Astrocyte of the cerebellum (primary cell): Measurements from ENCODE around the gene COLEC12.

Experiments used
- DNase-seq: peaks from one replicate; pipeline ENCODE4 v3.0.0-alpha.2; 2011; ENCODE audit warnings: low read depth
- H3K4me3 ChIP-seq: 2 replicates; pipeline ENCODE4 v1.5.1; 2011; ENCODE audit warnings: mild to moderate bottlenecking, low read depth, low read length, moderate library complexity
- in situ Hi-C: cut with HindIII; loops from 2 replicates; pipeline ENCODE4 v1.10.0; 2017; ENCODE audit warnings: low sequenced_read_pairs
- TF ChIP-seq, protein P1 (sequence below): IDR thresholded peaks from 2 replicates; pipeline ENCODE4 v1.5.1; 2012; ENCODE audit warnings: low read length, low read depth, moderate library complexity, mild to moderate bottlenecking; ENCODE audit errors: missing control alignments

COLEC12 gene

DNA sequence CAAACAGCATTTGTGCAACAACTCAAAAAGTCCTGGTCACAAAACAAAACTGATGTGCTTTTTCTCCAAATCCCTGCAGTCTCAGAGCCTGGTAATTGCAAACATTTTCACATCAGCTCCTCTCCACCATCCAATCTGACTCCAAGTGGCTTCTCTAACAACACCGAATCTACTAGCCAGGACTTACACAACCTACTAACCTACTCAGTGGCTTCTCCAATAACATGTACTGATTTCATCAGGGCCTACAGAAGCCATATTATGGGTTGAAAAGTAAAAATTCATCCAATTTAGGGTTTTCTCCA lies 104.3 kb downstream of the COLEC12 start:
- no peak for DNase-seq
- TF ChIP-seq, protein P1, sequence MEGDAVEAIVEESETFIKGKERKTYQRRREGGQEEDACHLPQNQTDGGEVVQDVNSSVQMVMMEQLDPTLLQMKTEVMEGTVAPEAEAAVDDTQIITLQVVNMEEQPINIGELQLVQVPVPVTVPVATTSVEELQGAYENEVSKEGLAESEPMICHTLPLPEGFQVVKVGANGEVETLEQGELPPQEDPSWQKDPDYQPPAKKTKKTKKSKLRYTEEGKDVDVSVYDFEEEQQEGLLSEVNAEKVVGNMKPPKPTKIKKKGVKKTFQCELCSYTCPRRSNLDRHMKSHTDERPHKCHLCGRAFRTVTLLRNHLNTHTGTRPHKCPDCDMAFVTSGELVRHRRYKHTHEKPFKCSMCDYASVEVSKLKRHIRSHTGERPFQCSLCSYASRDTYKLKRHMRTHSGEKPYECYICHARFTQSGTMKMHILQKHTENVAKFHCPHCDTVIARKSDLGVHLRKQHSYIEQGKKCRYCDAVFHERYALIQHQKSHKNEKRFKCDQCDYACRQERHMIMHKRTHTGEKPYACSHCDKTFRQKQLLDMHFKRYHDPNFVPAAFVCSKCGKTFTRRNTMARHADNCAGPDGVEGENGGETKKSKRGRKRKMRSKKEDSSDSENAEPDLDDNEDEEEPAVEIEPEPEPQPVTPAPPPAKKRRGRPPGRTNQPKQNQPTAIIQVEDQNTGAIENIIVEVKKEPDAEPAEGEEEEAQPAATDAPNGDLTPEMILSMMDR, result no peak
- in situ Hi-C loops, result no loop called here
- no peak overlapping the region for H3K4me3 ChIP-seq

DNA sequence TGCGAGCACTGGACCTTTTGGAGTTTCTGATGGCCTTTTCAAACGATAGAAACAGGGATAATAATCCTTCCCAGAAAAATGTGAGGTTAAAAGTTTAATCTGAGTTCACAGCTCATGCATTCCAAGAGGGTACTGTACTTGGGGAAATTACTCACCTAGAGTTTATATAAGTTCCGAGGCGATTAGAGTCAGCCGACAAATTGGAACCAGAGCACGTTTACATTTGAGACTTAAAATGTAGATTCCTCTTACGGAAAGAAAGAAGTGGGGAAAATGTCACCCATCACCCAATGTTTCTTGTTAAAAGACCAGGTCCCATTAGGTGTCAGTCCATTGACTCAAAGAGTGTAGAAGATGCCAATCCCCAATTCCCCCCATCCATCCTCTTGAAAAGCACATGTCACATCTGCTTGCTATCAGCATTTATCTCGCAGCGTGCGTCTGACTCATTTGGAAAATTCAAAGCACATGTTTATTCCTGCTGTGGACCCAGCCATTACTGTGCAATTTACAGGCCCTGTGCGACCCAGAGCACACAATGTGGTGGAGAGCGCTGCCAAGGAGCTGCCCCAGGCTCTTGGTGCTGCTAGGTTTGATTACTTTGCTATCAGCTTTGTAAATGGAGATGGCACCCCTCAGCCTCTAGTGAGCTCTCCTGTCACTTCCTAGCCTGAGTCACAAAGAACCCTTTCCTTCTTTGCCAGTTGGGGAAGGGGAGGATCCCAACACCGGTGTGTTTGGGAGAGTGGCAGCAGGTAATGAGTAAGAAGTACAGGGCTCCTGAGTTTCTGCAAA lies 104.8 kb downstream of the COLEC12 start:
- peak; percentile 80 for DNase-seq
- TF ChIP-seq, protein P1, result no peak
- in situ Hi-C loops, result no loop called here
- no peak overlapping the region for H3K4me3 ChIP-seq

DNA sequence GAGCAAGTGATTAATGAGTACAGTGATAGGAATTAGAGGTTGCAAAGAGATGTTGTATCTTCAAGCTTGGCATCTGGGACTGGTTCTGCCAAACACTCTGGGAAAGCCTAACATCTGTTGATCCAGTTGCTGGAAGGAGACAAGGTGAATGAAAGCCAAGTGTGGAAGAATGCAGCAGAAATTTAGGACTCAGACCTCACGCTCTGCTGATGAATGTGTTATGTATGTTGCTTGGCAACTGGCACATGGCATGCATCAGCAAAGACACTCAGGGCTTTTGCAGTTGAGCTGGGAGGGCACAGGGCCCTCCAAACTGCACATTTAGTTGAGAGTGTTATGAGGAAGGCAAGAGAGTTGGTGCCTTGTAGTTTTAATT lies 105.5 kb downstream of the COLEC12 start:
- in situ Hi-C loops, result no loop called here
- no peak overlapping the region for H3K4me3 ChIP-seq
- DNase-seq, result peak; percentile 79
- TF ChIP-seq, protein P1, result no peak

DNA sequence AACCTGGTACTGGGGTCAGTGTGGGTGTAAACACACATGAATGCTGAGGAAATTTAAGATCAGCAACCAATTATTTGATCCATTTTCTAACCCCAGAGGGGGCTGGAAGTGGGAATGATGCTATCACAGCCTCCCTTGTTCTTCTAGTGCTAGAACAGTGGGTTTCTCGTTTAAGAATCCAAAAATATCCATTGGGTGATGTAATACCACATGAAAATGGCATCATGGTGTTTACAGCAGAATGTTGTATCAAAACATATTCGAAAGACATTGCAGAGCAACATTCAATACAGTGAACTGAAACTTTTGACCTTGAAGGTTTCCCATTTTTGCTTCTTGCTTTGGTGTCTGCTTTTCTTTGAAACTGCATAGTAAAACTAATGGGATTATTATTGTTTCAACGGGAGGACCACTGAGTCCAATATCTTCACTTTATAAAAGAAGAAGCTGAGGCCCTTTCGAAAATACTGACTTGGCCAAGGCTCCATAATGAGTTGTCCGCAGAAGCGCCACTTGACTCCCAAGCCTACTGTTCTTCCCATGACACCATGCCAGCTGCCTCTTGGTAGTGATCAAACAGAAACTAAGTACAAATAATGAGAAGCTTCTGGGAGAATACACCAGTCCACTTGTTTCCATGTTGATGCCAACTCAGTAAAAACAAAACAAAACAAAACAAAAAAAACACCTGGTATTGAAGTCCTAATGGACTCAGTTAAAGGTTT lies 106.1 kb downstream of the COLEC12 start:
- no peak for DNase-seq
- TF ChIP-seq, protein P1, result no peak
- in situ Hi-C loops, result no loop called here
- H3K4me3 ChIP-seq, result no peak overlapping the region

DNA sequence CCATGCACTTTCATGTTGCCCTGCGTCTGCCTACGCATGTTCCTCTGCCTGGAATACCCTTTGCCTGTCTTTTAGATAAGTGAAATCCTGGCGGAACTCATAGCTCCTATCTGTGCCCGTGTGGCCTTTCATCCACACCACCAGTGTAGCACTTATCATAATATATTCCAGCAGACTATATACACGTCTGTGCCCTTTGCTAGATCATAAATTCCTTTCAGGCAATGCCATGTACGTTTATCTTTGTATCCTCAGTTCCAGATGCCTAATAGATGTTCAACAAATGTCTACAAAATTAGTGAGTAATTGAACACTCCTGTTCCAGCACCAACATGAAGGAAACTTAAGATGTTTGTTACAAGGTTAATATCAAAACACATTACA lies 106.9 kb downstream of the COLEC12 start:
- no peak overlapping the region for H3K4me3 ChIP-seq
- in situ Hi-C loops, result no loop called here
- TF ChIP-seq, protein P1, result no peak
- no peak for DNase-seq

DNA sequence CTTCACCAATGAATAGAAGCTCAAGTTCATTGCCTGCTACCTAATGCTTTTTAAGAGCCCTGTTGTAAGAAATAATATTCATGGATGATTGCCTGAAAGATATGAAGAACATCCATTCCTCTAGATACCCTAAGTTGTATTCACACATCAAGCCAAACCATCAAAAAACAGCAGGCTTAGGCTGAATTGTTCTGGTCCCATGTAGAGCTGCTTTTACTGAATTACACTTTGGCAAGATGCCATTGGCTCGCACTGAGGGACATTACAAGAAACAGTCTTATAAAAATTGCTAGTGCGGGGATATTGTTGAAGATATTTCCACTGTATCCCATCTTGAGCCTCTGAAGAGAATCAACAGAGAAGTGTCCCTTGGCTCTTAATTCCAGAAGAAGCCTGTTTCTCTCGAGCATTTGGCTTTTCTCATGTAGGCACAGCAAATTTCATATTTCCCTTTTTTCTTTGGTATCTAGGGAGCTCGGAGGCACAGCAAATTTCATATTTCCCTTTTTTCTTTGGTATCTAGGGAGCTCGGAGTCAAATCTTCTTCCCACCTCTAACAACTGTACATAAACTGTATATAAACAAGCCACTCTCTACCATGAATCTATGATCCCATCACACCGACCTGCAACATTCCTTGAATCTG lies 107.5 kb downstream of the COLEC12 start:
- peak; percentile 87 for DNase-seq
- in situ Hi-C loops, result no loop called here
- TF ChIP-seq, protein P1, result no peak
- H3K4me3 ChIP-seq, result no peak overlapping the region
